Activated naive CD4-positive, alpha-beta T cell treated with Interleukin-2 at 50 U/mL for 16 hours (primary cell): ENCODE results near the gene ETFDH.

Experiments used
- DNase-seq: peaks from one replicate; pipeline ENCODE4 v3.0.0-alpha.2; 2020

ETFDH gene

GRCh38 chr4:158756588-158756987, 84.5 kb downstream of the ETFDH start:
- DNase-seq = no peak

GRCh38 chr4:158758142-158758541, 86.0 kb downstream of the ETFDH start:
- no peak for DNase-seq

DNA sequence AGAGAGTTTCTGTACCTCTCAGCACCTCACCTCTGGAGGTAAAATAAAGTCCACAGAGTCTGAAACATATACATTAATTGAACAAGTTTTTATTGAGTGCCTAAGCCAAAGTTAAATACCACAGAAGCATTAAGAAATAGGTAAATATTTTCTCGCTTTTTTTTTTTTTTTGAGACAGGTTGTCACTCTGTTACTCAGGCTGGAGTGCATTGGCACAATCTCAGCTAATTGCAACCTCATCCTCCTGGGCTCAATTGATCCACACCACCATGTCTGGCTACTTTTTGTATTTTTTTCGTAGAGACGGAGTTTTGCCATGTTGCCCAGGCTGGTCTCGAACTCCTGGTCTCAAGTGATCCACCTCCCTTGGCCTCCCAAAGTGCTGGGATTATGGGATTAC, 86.6 kb downstream of the ETFDH start:
- DNase-seq = no peak
